Smooth muscle cell (in vitro differentiated cells): ENCODE data around the gene MAP3K4. TPM values are rescaled to one million over a fixed set of nuclear protein-coding genes. Genes with fewer than 3 reads are reported as not detected.

ENCODE experiments used
- DNase-seq: peaks from one replicate; lab custom pipeline; 2025; ENCODE audit not compliant: unreplicated experiment; lab: John Stamatoyannopoulos, UW
- H2AFZ ChIP-seq: fragments of 200-600 bp; sonication (generic); 2 replicates; pipeline ENCODE4 v1.6.0; 2016; ENCODE audit warnings: antibody characterized with exemption, low read depth, mild to moderate bottlenecking
- H3F3A ChIP-seq: fragments of 200-600 bp; sonication (generic); 2 replicates; pipeline ENCODE4 v1.6.0; 2017; ENCODE audit warnings: antibody characterized with exemption, low read depth
- H3K27ac ChIP-seq: fragments of 200-600 bp; sonication (generic); 2 replicates; pipeline ENCODE4 v1.5.1; 2016; ENCODE audit warnings: low read depth, mild to moderate bottlenecking
- H3K27me3 ChIP-seq: fragments of 200-600 bp; sonication (generic); 2 replicates; pipeline ENCODE4 v1.6.1; 2016; ENCODE audit warnings: low read depth, mild to moderate bottlenecking
- H3K36me3 ChIP-seq: fragments of 200-600 bp; sonication (generic); 2 replicates; pipeline ENCODE4 v1.5.1; 2016; ENCODE audit warnings: low read depth
- H3K4me1 ChIP-seq: fragments of 200-600 bp; sonication (generic); 2 replicates; pipeline ENCODE4 v1.5.1; 2016; ENCODE audit warnings: low read depth
- H3K4me2 ChIP-seq: fragments of 200-600 bp; sonication (generic); 2 replicates; pipeline ENCODE4 v1.6.0; 2016; ENCODE audit warnings: mild to moderate bottlenecking
- H3K4me3 ChIP-seq: fragments of 200-600 bp; sonication (generic); 2 replicates; pipeline ENCODE4 v1.5.1; 2016; ENCODE audit warnings: mild to moderate bottlenecking
- H3K79me2 ChIP-seq: fragments of 200-600 bp; sonication (generic); 2 replicates; pipeline ENCODE4 v1.6.0; 2016; ENCODE audit warnings: low read depth, mild to moderate bottlenecking
- H3K9ac ChIP-seq: fragments of 200-600 bp; sonication (generic); 2 replicates; pipeline ENCODE4 v1.6.0; 2016; ENCODE audit warnings: low read depth
- H3K9me3 ChIP-seq: fragments of 200-600 bp; sonication (generic); replicated peaks from 2 replicates; pipeline ENCODE4 v1.5.1; 2016; ENCODE audit warnings: low read depth
- H4K20me1 ChIP-seq: fragments of 200-600 bp; sonication (generic); 2 replicates; pipeline ENCODE4 v1.6.0; 2016; ENCODE audit warnings: low read depth
- CTCF ChIP-seq: fragments of 200-600 bp; sonication (generic); IDR thresholded peaks from 2 replicates; pipeline ENCODE4 v1.5.1; 2017; ENCODE audit warnings: borderline replicate concordance, mild to moderate bottlenecking, antibody characterized with exemption; ENCODE audit not compliant: insufficient read depth, poor library complexity, severe bottlenecking
- WGBS: methylation state at CpG from one replicate; pipeline ENCODE4 v1.1.7; 2016; ENCODE audit warnings: low lambda C conversion rate; 5-methylcytosine and 5-hydroxymethylcytosine counted together
- polyA plus RNA-seq: library from polyadenylated mRNA; unstranded; fragments of >200 nt; fragmentation: Nextera tagmentation; extraction: Ambion mirVana; gene quantifications from 2 replicates; pipeline ENCODE4 v1.2.1, GENCODE V29; 2016
- total RNA-seq: library from RNA; depleted of rRNA; stranded (reverse); fragments of >200 nt; gene quantifications from 2 replicates; pipeline ENCODE4 v1.2.3, GENCODE V29; 2014

The MAP3K4 gene
- 26.8 and 29.5 TPM in 2 replicates for total RNA-seq
- 14.3 and 17.2 TPM in 2 replicates for polyA plus RNA-seq

- Histone ChIP-seq H4K20me1 (peaks cover 32% of the 10 kb centered on the region), H3K9me3 (no peaks in the 10 kb centered on the region), H3K27me3 (no peaks in the 10 kb centered on the region), H3K4me3 (peak within 1 kb of the TSS; percentile 99), H2AFZ (peak within 1 kb of the TSS; percentile 89), H3K27ac (peak within 1 kb of the TSS; percentile 88), H3K4me1 (peaks cover 16% of the 10 kb centered on the region), H3K4me2 (peak within 1 kb of the TSS; percentile 89), H3K36me3 (no peaks in the 10 kb centered on the region), H3F3A (no peaks in the 10 kb centered on the region), H3K79me2 (peaks cover 42% of the 10 kb centered on the region), H3K9ac (peak within 1 kb of the TSS; percentile 92)
- DNase-seq: peak; percentile 60
- no peak for TF ChIP-seq CTCF
- WGBS: under 1% methylated on average over 60 of the region's 97 CpGs
Observed at GRCh38 chr6:160991406-160992060, at the start of gene MAP3K4. Gene MAP3K4, plus strand, starts transcription at chr6:160991769. Its CDS starts 163 bp downstream, at chr6:160991932.

GRCh38 chr6:160943997-160944396 lies 47.6 kb upstream of the MAP3K4 start:
- H3K79me2 ChIP-seq: no peaks in the 10 kb centered on the region
- H3K4me1 ChIP-seq: no peaks in the 10 kb centered on the region
- no peaks in the 10 kb centered on the region for H3K27me3 ChIP-seq
- TF ChIP-seq CTCF: no peak
- no peaks in the 10 kb centered on the region for H3K9me3 ChIP-seq
- no peak overlapping the region for H3K27ac ChIP-seq
- H2AFZ ChIP-seq: no peak overlapping the region
- H3K4me2 ChIP-seq: no peak overlapping the region
- DNase-seq: no peak
- H3K36me3 ChIP-seq: no peaks in the 10 kb centered on the region
- H3F3A ChIP-seq: no peaks in the 10 kb centered on the region
- H4K20me1 ChIP-seq: no peaks in the 10 kb centered on the region
- H3K4me3 ChIP-seq: no peak overlapping the region
- H3K9ac ChIP-seq: no peak overlapping the region
- 97% methylated on average over 2 of the region's 2 CpGs for WGBS

GRCh38 chr6:160945516-160946177 lies 45.9 kb upstream of the MAP3K4 start:
- no peaks in the 10 kb centered on the region for H3K36me3 ChIP-seq
- no peaks in the 10 kb centered on the region for H3K27me3 ChIP-seq
- no peak overlapping the region for H3K4me2 ChIP-seq
- WGBS: 76% methylated on average over 12 of the region's 12 CpGs
- no peaks in the 10 kb centered on the region for H3K4me1 ChIP-seq
- no peak overlapping the region for H3K4me3 ChIP-seq
- DNase-seq: no peak
- TF ChIP-seq CTCF: no peak
- H3K27ac ChIP-seq: no peak overlapping the region
- H2AFZ ChIP-seq: no peak overlapping the region
- H3F3A ChIP-seq: no peaks in the 10 kb centered on the region
- no peaks in the 10 kb centered on the region for H3K79me2 ChIP-seq
- H4K20me1 ChIP-seq: no peaks in the 10 kb centered on the region
- no peaks in the 10 kb centered on the region for H3K9me3 ChIP-seq
- H3K9ac ChIP-seq: no peak overlapping the region

- Histone ChIP-seq H2AFZ (peak overlapping the region; percentile 71), H3K4me3 (no peak overlapping the region), H3K9ac (peak overlapping the region; percentile 71), H4K20me1 (no peaks in the 10 kb centered on the region), H3K4me1 (peaks cover 13% of the 10 kb centered on the region), H3K36me3 (no peaks in the 10 kb centered on the region), H3K27me3 (no peaks in the 10 kb centered on the region), H3K27ac (peak overlapping the region; percentile 81), H3K9me3 (no peaks in the 10 kb centered on the region), H3K4me2 (peak overlapping the region; percentile 65), H3F3A (no peaks in the 10 kb centered on the region), H3K79me2 (no peaks in the 10 kb centered on the region)
- 89% methylated on average over 2 of the region's 2 CpGs for WGBS
- no peak for TF ChIP-seq CTCF
- DNase-seq: no peak
Observed at GRCh38 chr6:160949531-160949930, 42.0 kb upstream of the MAP3K4 start.
